Ovary (tissue), 3 donors: ENCODE results near the gene PVR.

Experiments
- EP300 ChIP-seq: sonication (generic); formaldehyde crosslinking; IDR thresholded peaks from one replicate; pipeline ENCODE4 v1.6.1; 2017; ENCODE audit warnings: antibody characterized with exemption
- POLR2A ChIP-seq: fragments of 450-650 bp; IDR thresholded peaks from one replicate; pipeline ENCODE4 v1.6.1; 2017; ENCODE audit warnings: antibody characterized with exemption, mild to moderate bottlenecking, moderate library complexity
- TF ChIP-seq, protein P1 (sequence below), 3 donors: fragments of 450-650 bp in 2 of 3; fragments of 200-600 bp in 1 of 3; IDR thresholded peaks; one replicate each; pipeline versions ENCODE4 v1.5.1 to v1.8.0; 2016 to 2022; ENCODE audit warnings: antibody characterized with exemption in 3 of 3, mild to moderate bottlenecking in 1 of 3
- donor health status: DM: no; HTN: no; CAD: no.

DNA sequence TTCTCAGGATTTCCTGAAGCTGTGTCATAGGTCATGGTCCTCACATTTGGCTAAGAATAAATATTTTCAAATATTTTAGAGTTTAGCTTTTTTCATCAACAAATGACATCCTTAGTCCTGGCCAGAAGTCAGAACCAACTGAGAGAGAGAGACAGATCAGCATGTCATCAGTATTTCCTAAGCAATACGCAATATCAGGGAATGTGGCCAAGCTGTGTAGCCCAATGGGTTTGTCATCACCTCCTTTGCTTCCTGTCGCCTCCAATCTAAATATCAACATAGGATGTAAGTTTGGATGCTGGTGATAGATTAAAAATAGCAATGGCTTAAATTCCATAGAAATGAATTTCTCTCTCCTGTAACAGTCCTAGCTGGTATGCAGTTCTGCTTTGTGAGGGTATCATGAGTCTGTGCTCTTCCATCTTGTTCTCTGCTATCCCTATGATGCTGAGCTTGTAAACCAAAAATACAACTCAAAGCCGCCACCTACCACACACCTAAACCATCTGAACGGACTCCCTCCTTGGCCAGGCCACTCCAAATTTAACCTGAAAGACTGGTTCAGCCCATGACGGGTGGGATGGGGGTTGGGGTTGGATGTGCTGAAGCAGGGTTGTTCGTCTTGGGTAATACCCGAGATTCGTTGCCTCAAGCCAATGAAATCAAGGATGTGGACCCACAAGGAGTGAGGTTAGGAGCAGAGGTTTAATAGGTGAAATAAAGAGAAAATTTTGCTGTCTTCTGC is 40.3 kb upstream of the PVR start:
- TF ChIP-seq, protein P1, sequence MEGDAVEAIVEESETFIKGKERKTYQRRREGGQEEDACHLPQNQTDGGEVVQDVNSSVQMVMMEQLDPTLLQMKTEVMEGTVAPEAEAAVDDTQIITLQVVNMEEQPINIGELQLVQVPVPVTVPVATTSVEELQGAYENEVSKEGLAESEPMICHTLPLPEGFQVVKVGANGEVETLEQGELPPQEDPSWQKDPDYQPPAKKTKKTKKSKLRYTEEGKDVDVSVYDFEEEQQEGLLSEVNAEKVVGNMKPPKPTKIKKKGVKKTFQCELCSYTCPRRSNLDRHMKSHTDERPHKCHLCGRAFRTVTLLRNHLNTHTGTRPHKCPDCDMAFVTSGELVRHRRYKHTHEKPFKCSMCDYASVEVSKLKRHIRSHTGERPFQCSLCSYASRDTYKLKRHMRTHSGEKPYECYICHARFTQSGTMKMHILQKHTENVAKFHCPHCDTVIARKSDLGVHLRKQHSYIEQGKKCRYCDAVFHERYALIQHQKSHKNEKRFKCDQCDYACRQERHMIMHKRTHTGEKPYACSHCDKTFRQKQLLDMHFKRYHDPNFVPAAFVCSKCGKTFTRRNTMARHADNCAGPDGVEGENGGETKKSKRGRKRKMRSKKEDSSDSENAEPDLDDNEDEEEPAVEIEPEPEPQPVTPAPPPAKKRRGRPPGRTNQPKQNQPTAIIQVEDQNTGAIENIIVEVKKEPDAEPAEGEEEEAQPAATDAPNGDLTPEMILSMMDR (IDR thresholded peaks at IDR 0.05) = no peak
- TF ChIP-seq EP300 = no peak
- TF ChIP-seq POLR2A = no peak
